NCI-H82 treated with DMSO at 0.1 percent for 48 hours (cell line): ENCODE measurements around the gene C3orf22.

Experiments
- DNase-seq: peaks from one replicate; lab custom pipeline; 2025; ENCODE audit not compliant: unreplicated experiment; lab: John Stamatoyannopoulos, UW

C3orf22 gene

GRCh38 chr3:126556637-126557414 lies 1.9 kb downstream of the C3orf22 start:
- DNase-seq, result no peak

GRCh38 chr3:126555795-126556636 lies 2.7 kb downstream of the C3orf22 start:
- DNase-seq, result no peak

- DNase-seq, result no peak
Measured at GRCh38 chr3:126554560-126555525, 3.9 kb downstream of the C3orf22 start.

- no peak for DNase-seq
Measured at GRCh38 chr3:126553284-126554084, 5.2 kb downstream of the C3orf22 start.

- no peak for DNase-seq
Measured at GRCh38 chr3:126552688-126553283, 5.9 kb downstream of the C3orf22 start.

GRCh38 chr3:126551839-126552687 lies 6.7 kb downstream of the C3orf22 start:
- no peak for DNase-seq

- DNase-seq, result no peak
Measured at GRCh38 chr3:126551121-126551838, 7.5 kb downstream of the C3orf22 start.

GRCh38 chr3:126550488-126551051 lies 8.2 kb downstream of the C3orf22 start:
- no peak for DNase-seq

- DNase-seq, result no peak
Measured at GRCh38 chr3:126549861-126550487, 8.8 kb downstream of the C3orf22 start.

GRCh38 chr3:126548556-126549466 lies 9.9 kb downstream of the C3orf22 start:
- DNase-seq, result no peak

GRCh38 chr3:126547721-126548120 lies 11.0 kb downstream of the C3orf22 start:
- no peak for DNase-seq

- no peak for DNase-seq
Measured at GRCh38 chr3:126546549-126547239, 12.0 kb downstream of the C3orf22 start.

- no peak for DNase-seq
Measured at GRCh38 chr3:126546013-126546412, 12.7 kb downstream of the C3orf22 start.

- no peak for DNase-seq
Measured at GRCh38 chr3:126545544-126545943, 13.2 kb downstream of the C3orf22 start.

- DNase-seq, result no peak
Measured at GRCh38 chr3:126544596-126545281, 14.0 kb downstream of the C3orf22 start.
